SK-N-SH (cell line): Measurements from ENCODE around the gene CNTNAP5.

Source experiments
- EP300 ChIP-seq, 2 experiments: IDR thresholded peaks; 2 replicates each; pipeline versions ENCODE4 v1.4.0 to v1.6.1; 2012; ENCODE audit warnings: borderline replicate concordance in 1 of 2, low read depth in 1 of 2, low read length in 1 of 2
- EZH2phosphoT487 ChIP-seq: fragments of 200-600 bp; sonication (generic); IDR thresholded peaks from 2 replicates; pipeline ENCODE4 v1.6.1; 2017; ENCODE audit warnings: low read depth, mixed run types, mild to moderate bottlenecking, antibody characterized with exemption, moderate library complexity, borderline replicate concordance
- MEF2A ChIP-seq: IDR thresholded peaks from 2 replicates; pipeline ENCODE4 v1.4.0; 2012; ENCODE audit warnings: low read depth, borderline replicate concordance
- MXI1 ChIP-seq: IDR thresholded peaks from 2 replicates; pipeline ENCODE4 v1.6.1; 2012; ENCODE audit warnings: mild to moderate bottlenecking, low read depth, low read length, improper control_type of control experiment
- NRF1 ChIP-seq: IDR thresholded peaks from 2 replicates; pipeline ENCODE4 v1.6.1; 2012; ENCODE audit warnings: low read depth, mild to moderate bottlenecking, low read length
- RAD21 ChIP-seq: IDR thresholded peaks from 2 replicates; pipeline ENCODE4 v1.6.1; 2012; ENCODE audit warnings: mild to moderate bottlenecking, low read length
- RXRA ChIP-seq: IDR thresholded peaks from 2 replicates; pipeline ENCODE4 v1.4.0; 2012; ENCODE audit warnings: low read depth, mild to moderate bottlenecking, borderline replicate concordance
- SIN3A ChIP-seq: IDR thresholded peaks from 2 replicates; pipeline ENCODE4 v1.6.1; 2012; ENCODE audit warnings: low read depth, mild to moderate bottlenecking, low read length, moderate library complexity, borderline replicate concordance
- TF ChIP-seq, protein P1 (sequence below): fragments of 200-600 bp; sonication (generic); IDR thresholded peaks from 2 replicates; pipeline ENCODE4 v1.6.1; 2017; ENCODE audit warnings: antibody characterized with exemption, mild to moderate bottlenecking, moderate library complexity
- TF ChIP-seq, protein P2 (sequence below): IDR thresholded peaks from 2 replicates; pipeline ENCODE4 v1.4.0; 2012; ENCODE audit warnings: low read depth
- TF ChIP-seq, protein P3 (sequence below): IDR thresholded peaks from 2 replicates; pipeline ENCODE4 v1.4.0; 2012; ENCODE audit warnings: low read depth, borderline replicate concordance

DNA sequence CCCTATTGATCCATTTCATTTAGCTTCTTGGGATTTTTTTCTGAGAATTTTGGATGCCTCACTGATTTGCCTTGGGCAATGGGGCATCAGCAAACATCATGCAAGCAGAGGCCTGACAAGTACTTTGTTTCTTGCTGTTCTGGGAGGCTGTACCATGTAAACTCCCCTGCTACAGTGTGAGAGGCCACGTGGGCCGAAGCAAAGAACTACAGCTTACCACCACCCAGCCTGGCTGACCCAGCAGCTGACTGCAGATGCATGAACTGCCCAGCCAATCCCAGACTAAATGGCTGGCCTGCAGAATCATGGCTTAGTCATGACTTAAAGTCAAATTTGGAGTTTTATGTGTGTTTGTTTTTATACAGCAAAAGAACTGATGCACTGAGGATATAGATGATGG lies 579.9 kb downstream of the CNTNAP5 start:
- TF ChIP-seq MEF2A (no peak), RAD21 (no peak), EP300 (IDR thresholded peaks at IDR 0.05; ENCODE audit: borderline replicate concordance in 1 of 2, low read depth in 1 of 2, low read length in 1 of 2) (no peak), SIN3A (no peak), RXRA (no peak), EZH2phosphoT487 (no peak), NRF1 (no peak), MXI1 (no peak)
- TF ChIP-seq, protein P1, sequence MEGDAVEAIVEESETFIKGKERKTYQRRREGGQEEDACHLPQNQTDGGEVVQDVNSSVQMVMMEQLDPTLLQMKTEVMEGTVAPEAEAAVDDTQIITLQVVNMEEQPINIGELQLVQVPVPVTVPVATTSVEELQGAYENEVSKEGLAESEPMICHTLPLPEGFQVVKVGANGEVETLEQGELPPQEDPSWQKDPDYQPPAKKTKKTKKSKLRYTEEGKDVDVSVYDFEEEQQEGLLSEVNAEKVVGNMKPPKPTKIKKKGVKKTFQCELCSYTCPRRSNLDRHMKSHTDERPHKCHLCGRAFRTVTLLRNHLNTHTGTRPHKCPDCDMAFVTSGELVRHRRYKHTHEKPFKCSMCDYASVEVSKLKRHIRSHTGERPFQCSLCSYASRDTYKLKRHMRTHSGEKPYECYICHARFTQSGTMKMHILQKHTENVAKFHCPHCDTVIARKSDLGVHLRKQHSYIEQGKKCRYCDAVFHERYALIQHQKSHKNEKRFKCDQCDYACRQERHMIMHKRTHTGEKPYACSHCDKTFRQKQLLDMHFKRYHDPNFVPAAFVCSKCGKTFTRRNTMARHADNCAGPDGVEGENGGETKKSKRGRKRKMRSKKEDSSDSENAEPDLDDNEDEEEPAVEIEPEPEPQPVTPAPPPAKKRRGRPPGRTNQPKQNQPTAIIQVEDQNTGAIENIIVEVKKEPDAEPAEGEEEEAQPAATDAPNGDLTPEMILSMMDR: no peak
- TF ChIP-seq, protein P2, sequence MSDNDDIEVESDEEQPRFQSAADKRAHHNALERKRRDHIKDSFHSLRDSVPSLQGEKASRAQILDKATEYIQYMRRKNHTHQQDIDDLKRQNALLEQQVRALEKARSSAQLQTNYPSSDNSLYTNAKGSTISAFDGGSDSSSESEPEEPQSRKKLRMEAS: no peak
- TF ChIP-seq, protein P3, sequence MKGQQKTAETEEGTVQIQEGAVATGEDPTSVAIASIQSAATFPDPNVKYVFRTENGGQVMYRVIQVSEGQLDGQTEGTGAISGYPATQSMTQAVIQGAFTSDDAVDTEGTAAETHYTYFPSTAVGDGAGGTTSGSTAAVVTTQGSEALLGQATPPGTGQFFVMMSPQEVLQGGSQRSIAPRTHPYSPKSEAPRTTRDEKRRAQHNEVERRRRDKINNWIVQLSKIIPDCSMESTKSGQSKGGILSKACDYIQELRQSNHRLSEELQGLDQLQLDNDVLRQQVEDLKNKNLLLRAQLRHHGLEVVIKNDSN: no peak
